Measurements from ENCODE around the gene IL13RA2. TPM values are rescaled to one million over a fixed set of nuclear protein-coding genes. Genes with fewer than 3 reads are reported as not detected.

The IL13RA2 gene
- total RNA-seq, 1 donor from 2014 or later: not detected

GRCh38 chrX:114976292-114976691 is 41.1 kb downstream of the IL13RA2 start:
- no peak overlapping the region for H3K27ac Mint-ChIP-seq (ENCODE audit: unreplicated experiment)
- no peak for TF ChIP-seq CTCF (IDR thresholded peaks at IDR 0.05)
- H3K27me3 Mint-ChIP-seq (ENCODE audit: unreplicated experiment): no peaks in the 10 kb centered on the region
- H3K9me3 Mint-ChIP-seq (ENCODE audit: unreplicated experiment): no peaks in the 10 kb centered on the region
- no peaks in the 10 kb centered on the region for H3K36me3 Mint-ChIP-seq (ENCODE audit: unreplicated experiment)
- H3K4me1 Mint-ChIP-seq (ENCODE audit: unreplicated experiment): no peaks in the 10 kb centered on the region
- no peak for DNase-seq (ENCODE audit: extremely low spot score, unreplicated experiment)
- no peak overlapping the region for H3K4me3 Mint-ChIP-seq (ENCODE audit: unreplicated experiment)

GRCh38 chrX:114973013-114973412 is 44.4 kb downstream of the IL13RA2 start:
- Mint-ChIP-seq H3K4me3 (ENCODE audit: unreplicated experiment) (no peak overlapping the region), H3K4me1 (ENCODE audit: unreplicated experiment) (no peaks in the 10 kb centered on the region), H3K36me3 (ENCODE audit: unreplicated experiment) (no peaks in the 10 kb centered on the region), H3K27me3 (ENCODE audit: unreplicated experiment) (peaks cover 6% of the 10 kb centered on the region), H3K27ac (ENCODE audit: unreplicated experiment) (no peak overlapping the region), H3K9me3 (ENCODE audit: unreplicated experiment) (no peaks in the 10 kb centered on the region)
- no peak for DNase-seq (ENCODE audit: extremely low spot score, unreplicated experiment)
- TF ChIP-seq CTCF (IDR thresholded peaks at IDR 0.05): no peak

GRCh38 chrX:114970806-114971205 is 46.6 kb downstream of the IL13RA2 start:
- no peaks in the 10 kb centered on the region for H3K9me3 Mint-ChIP-seq (ENCODE audit: unreplicated experiment)
- no peak for DNase-seq (ENCODE audit: extremely low spot score, unreplicated experiment)
- H3K27me3 Mint-ChIP-seq (ENCODE audit: unreplicated experiment): peaks cover 13% of the 10 kb centered on the region
- no peak overlapping the region for H3K27ac Mint-ChIP-seq (ENCODE audit: unreplicated experiment)
- no peaks in the 10 kb centered on the region for H3K4me1 Mint-ChIP-seq (ENCODE audit: unreplicated experiment)
- no peak overlapping the region for H3K4me3 Mint-ChIP-seq (ENCODE audit: unreplicated experiment)
- no peaks in the 10 kb centered on the region for H3K36me3 Mint-ChIP-seq (ENCODE audit: unreplicated experiment)
- no peak for TF ChIP-seq CTCF (IDR thresholded peaks at IDR 0.05)

- Mint-ChIP-seq H3K36me3 (ENCODE audit: unreplicated experiment) (no peaks in the 10 kb centered on the region), H3K4me1 (ENCODE audit: unreplicated experiment) (no peaks in the 10 kb centered on the region), H3K4me3 (ENCODE audit: unreplicated experiment) (no peak overlapping the region), H3K9me3 (ENCODE audit: unreplicated experiment) (no peaks in the 10 kb centered on the region), H3K27ac (ENCODE audit: unreplicated experiment) (no peak overlapping the region), H3K27me3 (ENCODE audit: unreplicated experiment) (peaks cover 10% of the 10 kb centered on the region)
- DNase-seq (ENCODE audit: extremely low spot score, unreplicated experiment): no peak
- TF ChIP-seq CTCF (IDR thresholded peaks at IDR 0.05): no peak
These were observed 53.0 kb downstream of the IL13RA2 start for GRCh38 chrX:114964374-114964773.

- H3K4me1 Mint-ChIP-seq (ENCODE audit: unreplicated experiment): no peaks in the 10 kb centered on the region
- no peaks in the 10 kb centered on the region for H3K36me3 Mint-ChIP-seq (ENCODE audit: unreplicated experiment)
- DNase-seq (ENCODE audit: extremely low spot score, unreplicated experiment): no peak
- no peak overlapping the region for H3K4me3 Mint-ChIP-seq (ENCODE audit: unreplicated experiment)
- H3K27me3 Mint-ChIP-seq (ENCODE audit: unreplicated experiment): peaks cover 20% of the 10 kb centered on the region
- H3K27ac Mint-ChIP-seq (ENCODE audit: unreplicated experiment): no peak overlapping the region
- H3K9me3 Mint-ChIP-seq (ENCODE audit: unreplicated experiment): no peaks in the 10 kb centered on the region
- TF ChIP-seq CTCF (IDR thresholded peaks at IDR 0.05): no peak
These were observed 55.2 kb downstream of the IL13RA2 start for GRCh38 chrX:114962209-114962608.

All from osteocyte (in vitro differentiated cells).